A673 (cell line): Measurements from ENCODE around the gene ZFP92. TPM values are rescaled to one million over a fixed set of nuclear protein-coding genes. Genes with fewer than 3 reads are reported as not detected.

Experiments used
- BruUV-seq: library from RNA; stranded (reverse); fragments of 400-500 nt; replicated peaks from 2 replicates; lab custom pipeline; 2021; lab: Mats Ljungman, UMichigan
- CTCF ChIA-PET: fragments of 300-600 bp; sonication (Branson Sonifier 250); formaldehyde crosslinking; loops from one replicate; lab custom pipeline; 2022; ENCODE audit warnings: antibody characterized with exemption; lab: Charles Lee
- POLR2A ChIA-PET: fragments of 300-600 bp; sonication (Branson Sonifier 250); formaldehyde crosslinking; loops from one replicate; lab custom pipeline; 2022; ENCODE audit warnings: antibody characterized with exemption; ENCODE audit not compliant: low non-redundant PET; lab: Charles Lee
- DNase-seq: peaks from one replicate; pipeline ENCODE4 v3.0.0-alpha.2; 2015; ENCODE audit warnings: low spot score
- H3K27ac ChIP-seq: fragments of 200-600 bp; sonication (generic); 2 replicates; pipeline ENCODE4 v1.5.1; 2016; ENCODE audit warnings: mixed run types, low read depth, mild to moderate bottlenecking, mixed read lengths, antibody characterized with exemption, low read length; ENCODE audit not compliant: poor library complexity, severe bottlenecking
- H3K27me3 ChIP-seq: fragments of 200-600 bp; sonication (generic); replicated peaks from 2 replicates; pipeline ENCODE4 v1.6.1; 2017; ENCODE audit warnings: mixed run types, low read depth, mild to moderate bottlenecking, mixed read lengths, antibody characterized with exemption, low read length; ENCODE audit not compliant: insufficient read depth, poor library complexity
- H3K36me3 ChIP-seq: fragments of 200-600 bp; sonication (generic); 2 replicates; pipeline ENCODE4 v1.6.1; 2016; ENCODE audit warnings: mixed run types, mild to moderate bottlenecking, mixed read lengths, antibody characterized with exemption, low read length; ENCODE audit not compliant: insufficient read depth, poor library complexity, severe bottlenecking
- H3K4me1 ChIP-seq: fragments of 200-600 bp; sonication (generic); 2 replicates; pipeline ENCODE4 v1.6.1; 2017; ENCODE audit warnings: mixed run types, mild to moderate bottlenecking, mixed read lengths, antibody characterized with exemption, low read length; ENCODE audit not compliant: insufficient read depth, poor library complexity, severe bottlenecking
- H3K4me3 ChIP-seq: fragments of 200-600 bp; sonication (generic); 2 replicates; pipeline ENCODE4 v1.5.1; 2016; ENCODE audit warnings: low read depth, mixed run types, mild to moderate bottlenecking, mixed read lengths, low read length; ENCODE audit not compliant: poor library complexity, severe bottlenecking
- H3K9me3 ChIP-seq: fragments of 200-600 bp; sonication (generic); 2 replicates; pipeline ENCODE4 v1.6.1; 2016; ENCODE audit warnings: mixed run types, low read depth, mild to moderate bottlenecking, mixed read lengths, antibody characterized with exemption, low read length; ENCODE audit not compliant: poor library complexity, severe bottlenecking
- EZH2 ChIP-seq: fragments of 200-600 bp; sonication (generic); IDR thresholded peaks from 2 replicates; pipeline ENCODE4 v1.6.1; 2017; ENCODE audit warnings: borderline replicate concordance, low read depth, mild to moderate bottlenecking, mixed read lengths, antibody characterized with exemption, low read length; ENCODE audit not compliant: poor library complexity, severe bottlenecking
- intact Hi-C: fragments of 100-400 bp; cut with micrococcal nuclease; formaldehyde crosslinking; loops from one replicate; pipeline ENCODE4 v1.10.0; 2022; ENCODE audit not compliant: unreplicated experiment
- total RNA-seq: library from RNA; stranded (reverse); gene quantifications from 2 replicates; pipeline ENCODE4 v1.2.3, GENCODE V29; 2021
- TF ChIP-seq, protein P1 (sequence below): fragments of 300-800, 200-600 bp; sonication (generic); conservative IDR thresholded peaks from 2 replicates; pipeline ENCODE4 v1.5.1; 2017; ENCODE audit warnings: low read depth, mild to moderate bottlenecking, antibody characterized with exemption, low read length, moderate library complexity, mixed read lengths

ZFP92 gene
- total RNA-seq, 1 experiment from 2014 or later: 0.41 TPM

GRCh38 chrX:153435845-153436244 lies 24.6 kb downstream of the ZFP92 start:
- Histone ChIP-seq H3K4me1 (no peaks in the 10 kb centered on the region), H3K4me3 (no peak overlapping the region), H3K36me3 (no peaks in the 10 kb centered on the region), H3K27ac (no peak overlapping the region), H3K27me3 (no peaks in the 10 kb centered on the region), H3K9me3 (peaks cover 6% of the 10 kb centered on the region)
- TF ChIP-seq EZH2: no peak
- TF ChIP-seq, protein P1, sequence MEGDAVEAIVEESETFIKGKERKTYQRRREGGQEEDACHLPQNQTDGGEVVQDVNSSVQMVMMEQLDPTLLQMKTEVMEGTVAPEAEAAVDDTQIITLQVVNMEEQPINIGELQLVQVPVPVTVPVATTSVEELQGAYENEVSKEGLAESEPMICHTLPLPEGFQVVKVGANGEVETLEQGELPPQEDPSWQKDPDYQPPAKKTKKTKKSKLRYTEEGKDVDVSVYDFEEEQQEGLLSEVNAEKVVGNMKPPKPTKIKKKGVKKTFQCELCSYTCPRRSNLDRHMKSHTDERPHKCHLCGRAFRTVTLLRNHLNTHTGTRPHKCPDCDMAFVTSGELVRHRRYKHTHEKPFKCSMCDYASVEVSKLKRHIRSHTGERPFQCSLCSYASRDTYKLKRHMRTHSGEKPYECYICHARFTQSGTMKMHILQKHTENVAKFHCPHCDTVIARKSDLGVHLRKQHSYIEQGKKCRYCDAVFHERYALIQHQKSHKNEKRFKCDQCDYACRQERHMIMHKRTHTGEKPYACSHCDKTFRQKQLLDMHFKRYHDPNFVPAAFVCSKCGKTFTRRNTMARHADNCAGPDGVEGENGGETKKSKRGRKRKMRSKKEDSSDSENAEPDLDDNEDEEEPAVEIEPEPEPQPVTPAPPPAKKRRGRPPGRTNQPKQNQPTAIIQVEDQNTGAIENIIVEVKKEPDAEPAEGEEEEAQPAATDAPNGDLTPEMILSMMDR: no peak
- no TSS peak for BruUV-seq
- ChIA-PET CTCF (no interaction called here), POLR2A (no interaction called here)
- intact Hi-C loops: loop anchor here (10.0 kb wide), 1 partner anchor 401 kb away; no protein-coding TSS in a partner anchor
- no peak for DNase-seq

DNA sequence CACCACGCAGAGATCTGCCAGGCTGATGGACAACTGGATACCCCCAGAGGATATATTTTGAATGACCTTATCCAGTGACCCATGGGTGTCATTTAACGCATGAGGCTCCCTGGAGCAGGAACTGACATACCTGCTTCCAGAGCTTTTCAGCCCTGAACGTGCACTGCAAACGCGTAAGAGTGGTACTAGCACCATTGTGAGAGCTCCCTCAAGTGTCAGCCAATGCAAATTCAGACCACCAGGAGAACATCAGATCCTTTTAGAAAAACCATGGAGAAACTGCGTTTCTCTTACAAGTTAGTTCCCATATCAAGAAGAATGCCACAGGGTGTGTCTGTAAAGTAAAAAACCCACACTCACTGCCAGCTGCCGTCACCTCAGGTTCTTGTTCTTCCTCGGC lies 27.3 kb downstream of the ZFP92 start:
- POLR2A ChIA-PET: no interaction called here
- peak; percentile 22 for DNase-seq
- H3K4me3 ChIP-seq: no peak overlapping the region
- H3K27me3 ChIP-seq: no peaks in the 10 kb centered on the region
- H3K9me3 ChIP-seq: no peaks in the 10 kb centered on the region
- TF ChIP-seq, protein P1: peak; percentile 52; the same call in 1 of the 2 replicates
- no peak for TF ChIP-seq EZH2
- intact Hi-C loops: loop anchor here (10.0 kb wide), 1 partner anchor 404 kb away; no protein-coding TSS in a partner anchor
- no peaks in the 10 kb centered on the region for H3K36me3 ChIP-seq
- CTCF ChIA-PET: no interaction called here
- H3K4me1 ChIP-seq: no peaks in the 10 kb centered on the region
- H3K27ac ChIP-seq: no peak overlapping the region
- BruUV-seq: no TSS peak

DNA sequence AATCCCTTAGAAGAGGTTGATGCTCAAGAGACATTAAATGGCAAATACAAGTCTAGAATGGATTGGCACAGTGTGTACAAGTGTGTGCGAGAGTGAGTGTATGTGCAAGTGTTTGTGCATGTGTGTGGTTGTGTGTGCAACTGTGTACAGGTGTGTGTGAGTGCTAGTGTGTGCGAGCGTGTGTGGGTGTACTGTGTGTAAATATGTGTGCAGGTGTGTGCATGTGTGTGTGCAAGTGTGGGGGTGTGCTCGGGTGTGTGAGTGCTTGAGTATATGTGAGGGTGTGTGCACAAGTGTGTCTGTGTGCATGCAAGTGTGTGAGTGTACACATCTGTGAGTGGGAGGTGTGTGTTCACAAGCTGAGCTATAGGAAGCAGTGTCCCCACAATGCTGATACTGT lies 28.7 kb downstream of the ZFP92 start:
- H3K27ac ChIP-seq: no peak overlapping the region
- POLR2A ChIA-PET: no interaction called here
- intact Hi-C loops: loop anchor here (10.0 kb wide), 1 partner anchor 405 kb away; no protein-coding TSS in a partner anchor

More for the DNA sequence above, 28.7 kb downstream of the ZFP92 start:
- no peak for TF ChIP-seq EZH2
- TF ChIP-seq, protein P1: no peak
- Histone ChIP-seq H3K27me3 (no peaks in the 10 kb centered on the region), H3K36me3 (no peaks in the 10 kb centered on the region), H3K4me1 (no peaks in the 10 kb centered on the region), H3K9me3 (no peaks in the 10 kb centered on the region), H3K4me3 (no peak overlapping the region)
- no peak for DNase-seq
- no TSS peak for BruUV-seq
- CTCF ChIA-PET: no interaction called here
